Measurements from ENCODE around the gene NRXN3.
A peak's percentile ranks its signal among the peaks of the same experiment; 100 is the strongest.

NRXN3 gene

GRCh38 chr14:79465651-79466050, 1295.5 kb downstream of the NRXN3 start:
- peak; percentile 14 for DNase-seq (ENCODE audit: low read depth, low spot score)

GRCh38 chr14:79466938-79467527, 1296.9 kb downstream of the NRXN3 start:
- DNase-seq (ENCODE audit: low read depth, low spot score): no peak

GRCh38 chr14:79467835-79468234, 1297.7 kb downstream of the NRXN3 start:
- no peak for DNase-seq (ENCODE audit: low read depth, low spot score)

- DNase-seq (ENCODE audit: low read depth, low spot score): no peak
Observed at GRCh38 chr14:79468486-79468885, 1298.3 kb downstream of the NRXN3 start.

- no peak for DNase-seq (ENCODE audit: low read depth, low spot score)
Observed at GRCh38 chr14:79473651-79474050, 1303.5 kb downstream of the NRXN3 start.

- DNase-seq (ENCODE audit: low read depth, low spot score): no peak
Observed at GRCh38 chr14:79475887-79476532, 1305.8 kb downstream of the NRXN3 start.

GRCh38 chr14:79476552-79476951, 1306.4 kb downstream of the NRXN3 start:
- DNase-seq (ENCODE audit: low read depth, low spot score): no peak

- peak; percentile 22 for DNase-seq (ENCODE audit: low read depth, low spot score)
Observed at GRCh38 chr14:79480212-79480611, 1310.0 kb downstream of the NRXN3 start.

- no peak for DNase-seq (ENCODE audit: low read depth, low spot score)
Observed at GRCh38 chr14:79482825-79483224, 1312.7 kb downstream of the NRXN3 start.

GRCh38 chr14:79483477-79484388, 1313.6 kb downstream of the NRXN3 start:
- DNase-seq (ENCODE audit: low read depth, low spot score): peak; percentile 67

GRCh38 chr14:79487632-79488031, 1317.5 kb downstream of the NRXN3 start:
- DNase-seq (ENCODE audit: low read depth, low spot score): no peak

- no peak for DNase-seq (ENCODE audit: low read depth, low spot score)
Observed at GRCh38 chr14:79491161-79491560, 1321.0 kb downstream of the NRXN3 start.

- no peak for DNase-seq (ENCODE audit: low read depth, low spot score)
Observed at GRCh38 chr14:79493081-79493645, 1323.0 kb downstream of the NRXN3 start.

- no peak for DNase-seq (ENCODE audit: low read depth, low spot score)
Observed at GRCh38 chr14:79496701-79497100, 1326.5 kb downstream of the NRXN3 start.

GRCh38 chr14:79500489-79500888, 1330.3 kb downstream of the NRXN3 start:
- no peak for DNase-seq (ENCODE audit: low read depth, low spot score)

GRCh38 chr14:79502136-79502750, 1332.1 kb downstream of the NRXN3 start:
- DNase-seq (ENCODE audit: low read depth, low spot score): no peak

- no peak for DNase-seq (ENCODE audit: low read depth, low spot score)
Observed at GRCh38 chr14:79502751-79503148, 1332.6 kb downstream of the NRXN3 start.

GRCh38 chr14:79510659-79511058, 1340.5 kb downstream of the NRXN3 start:
- DNase-seq (ENCODE audit: low read depth, low spot score): peak; percentile 73

- no peak for DNase-seq (ENCODE audit: low read depth, low spot score)
Observed at GRCh38 chr14:79511146-79511545, 1341.0 kb downstream of the NRXN3 start.

- DNase-seq (ENCODE audit: low read depth, low spot score): no peak
Observed at GRCh38 chr14:79513446-79513845, 1343.3 kb downstream of the NRXN3 start.

- peak; percentile 71 for DNase-seq (ENCODE audit: low read depth, low spot score)
Observed at GRCh38 chr14:79514700-79515099, 1344.5 kb downstream of the NRXN3 start.

GRCh38 chr14:79515158-79515557, 1345.0 kb downstream of the NRXN3 start:
- DNase-seq (ENCODE audit: low read depth, low spot score): no peak

All from astrocyte of the hippocampus (primary cell).